ENCODE measurements around the gene CDC42EP5. TPM values are rescaled to one million over a fixed set of nuclear protein-coding genes. Genes with fewer than 3 reads are reported as not detected.

Gene CDC42EP5
- polyA plus RNA-seq, 3 donors: 18.7 to 44.1 (median 37.1) TPM

DNA sequence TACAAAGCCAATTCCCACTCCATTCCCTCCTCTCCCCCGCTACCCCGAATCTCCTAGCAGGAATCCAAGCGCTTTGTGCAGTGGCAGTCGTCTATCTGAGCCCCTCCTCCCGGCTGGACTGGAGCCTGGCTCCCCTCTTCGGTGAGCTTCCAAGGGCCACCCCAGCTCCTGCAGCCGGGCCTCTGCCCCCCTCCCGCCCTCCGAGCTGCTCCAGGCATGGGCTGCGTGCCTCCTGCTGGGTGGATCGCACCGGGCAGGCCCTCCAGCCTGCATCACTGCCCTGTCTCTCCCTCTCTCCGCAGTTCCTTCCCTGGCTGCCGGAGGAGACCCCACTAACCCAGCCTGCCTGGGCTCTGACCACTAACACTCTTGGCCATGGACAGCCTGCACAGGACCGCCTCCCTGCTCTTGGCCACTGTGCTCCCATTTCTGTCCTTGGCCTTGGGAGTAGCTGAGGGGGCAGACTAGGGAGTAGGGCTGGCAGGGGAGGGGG is 37.0 kb downstream of the CDC42EP5 start:
- DNase-seq (ENCODE audit: extremely low read depth in 1 of 11, low read depth in 9 of 11, low spot score in 4 of 11): no peak

DNA sequence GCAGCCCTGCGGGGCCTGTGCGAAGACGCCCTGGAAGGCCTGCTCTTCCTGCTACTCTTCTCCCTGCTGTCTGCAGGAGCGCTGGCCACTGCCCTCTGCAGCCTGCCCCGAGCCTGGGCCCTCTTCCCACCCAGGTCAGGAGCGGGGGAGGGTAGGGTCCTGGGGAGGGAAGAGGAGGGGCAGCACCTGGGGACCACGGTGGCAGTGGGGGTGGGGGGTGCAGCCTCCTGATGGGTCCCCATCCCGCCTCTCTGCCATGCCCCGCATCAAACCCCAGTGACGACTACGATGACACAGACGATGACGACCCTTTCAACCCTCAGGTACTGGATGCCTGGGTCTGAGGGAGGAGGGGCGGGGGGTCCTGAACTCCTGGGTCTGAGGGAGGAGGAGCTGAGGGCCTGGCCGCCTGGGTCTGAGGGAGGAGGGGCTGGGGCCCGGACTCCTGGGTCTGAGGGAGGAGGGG is 37.5 kb downstream of the CDC42EP5 start:
- no peak for DNase-seq (ENCODE audit: extremely low read depth in 1 of 11, low read depth in 9 of 11, low spot score in 4 of 11)

DNA sequence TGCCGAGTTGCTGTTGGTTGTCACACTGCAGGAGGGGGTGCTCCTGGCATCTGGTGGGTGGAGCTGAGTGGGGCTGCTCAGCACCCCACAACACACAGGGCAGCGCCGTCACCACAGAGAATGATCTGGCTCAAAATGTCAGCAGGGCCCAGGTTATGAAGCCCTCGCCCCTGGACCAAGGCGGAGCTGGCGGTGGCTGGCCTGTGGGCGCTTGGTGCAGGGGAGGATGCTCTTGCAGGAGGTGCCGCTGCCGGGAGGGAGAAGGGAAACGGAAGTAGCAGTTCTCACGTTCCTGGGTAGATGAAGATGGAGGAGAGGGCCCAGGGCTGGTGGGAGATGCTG is 38.3 kb downstream of the CDC42EP5 start:
- no peak for DNase-seq (ENCODE audit: extremely low read depth in 1 of 11, low read depth in 9 of 11, low spot score in 4 of 11)

DNA sequence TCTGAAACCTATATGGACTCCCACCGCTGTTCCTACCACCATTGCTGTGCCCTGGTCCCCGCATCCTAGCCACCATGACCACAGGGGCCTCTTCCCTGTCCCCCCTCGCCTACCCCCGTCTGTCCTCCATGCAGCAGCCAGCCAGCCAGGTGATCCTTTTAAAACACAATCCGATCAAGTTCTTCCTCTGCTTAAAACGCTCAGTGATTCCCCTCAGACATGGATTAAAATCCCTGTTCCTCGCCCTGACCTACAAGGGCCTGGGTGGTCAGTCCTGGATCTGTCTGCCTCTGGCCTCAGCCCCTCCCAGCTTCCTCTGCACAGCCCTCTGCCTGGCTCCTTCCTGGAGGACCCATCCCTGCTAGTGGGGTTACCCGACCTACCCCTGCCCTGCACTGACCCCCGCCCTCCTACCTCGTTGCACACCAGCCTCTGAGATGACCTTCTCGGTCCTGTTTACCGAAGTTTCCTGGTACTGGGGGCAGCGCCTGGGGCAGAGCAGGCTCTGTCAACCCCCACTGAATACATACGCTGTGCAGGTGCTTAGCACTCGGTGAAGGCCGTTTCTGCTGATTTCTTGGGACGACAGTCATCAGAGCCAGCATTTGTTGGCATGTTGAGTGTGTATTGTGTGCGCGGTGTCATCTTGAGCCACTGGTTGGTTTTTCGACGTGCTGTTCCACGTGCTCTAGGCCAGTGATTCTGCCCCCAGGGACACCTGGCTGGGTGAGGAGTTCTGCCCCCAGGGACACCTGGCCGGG is 38.8 kb downstream of the CDC42EP5 start:
- no peak for DNase-seq (ENCODE audit: extremely low read depth in 1 of 11, low read depth in 9 of 11, low spot score in 4 of 11)

DNA sequence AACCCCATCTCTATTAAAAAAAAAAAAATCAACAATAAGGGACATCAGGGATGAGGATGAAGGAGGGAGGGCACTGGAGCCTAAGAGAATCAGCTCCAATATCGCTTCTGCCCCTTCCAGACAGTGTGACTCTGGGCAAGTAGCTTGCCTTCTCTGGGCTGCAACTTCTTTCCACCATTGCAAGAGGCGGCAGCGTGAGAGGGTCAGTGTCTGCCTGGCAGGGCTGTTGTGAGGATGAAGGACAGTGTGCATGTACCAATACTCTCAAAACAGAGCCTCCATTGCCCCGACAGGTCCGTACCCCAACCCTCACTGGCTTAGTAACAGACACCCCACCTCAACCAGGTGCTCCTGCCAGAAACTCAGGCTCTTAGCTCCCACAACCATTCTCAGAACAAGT is 39.4 kb downstream of the CDC42EP5 start:
- no peak for DNase-seq (ENCODE audit: extremely low read depth in 1 of 11, low read depth in 9 of 11, low spot score in 4 of 11)

DNA sequence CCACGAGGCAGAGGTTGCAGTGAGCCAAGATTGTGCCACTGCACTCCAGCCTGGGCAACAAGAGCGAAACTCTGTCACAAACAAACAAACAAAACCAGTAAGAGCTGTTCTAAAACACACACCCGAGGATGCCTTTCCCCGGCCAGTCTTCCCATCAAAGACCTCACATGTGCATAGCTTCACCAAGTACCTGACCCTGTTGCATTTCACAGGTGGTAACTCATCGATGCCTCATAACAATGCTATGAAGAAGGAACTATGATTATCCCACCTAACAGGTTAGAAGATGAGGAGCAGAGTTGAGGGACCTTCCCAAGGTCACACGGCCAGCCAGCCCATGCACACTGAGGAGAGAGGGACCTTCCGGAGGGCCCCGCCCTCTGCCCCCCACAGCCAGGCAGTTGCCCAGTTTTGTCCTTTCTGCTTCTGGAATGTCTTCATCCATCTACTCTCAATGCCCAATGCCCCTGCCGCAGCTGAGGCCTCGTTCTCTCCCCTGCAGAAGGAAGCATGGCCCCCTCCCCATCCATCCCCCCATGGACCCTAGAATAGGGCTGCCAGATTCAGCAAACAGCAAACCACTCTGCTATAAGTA is 40.9 kb downstream of the CDC42EP5 start:
- DNase-seq (ENCODE audit: extremely low read depth in 1 of 11, low read depth in 9 of 11, low spot score in 4 of 11): no peak

DNA sequence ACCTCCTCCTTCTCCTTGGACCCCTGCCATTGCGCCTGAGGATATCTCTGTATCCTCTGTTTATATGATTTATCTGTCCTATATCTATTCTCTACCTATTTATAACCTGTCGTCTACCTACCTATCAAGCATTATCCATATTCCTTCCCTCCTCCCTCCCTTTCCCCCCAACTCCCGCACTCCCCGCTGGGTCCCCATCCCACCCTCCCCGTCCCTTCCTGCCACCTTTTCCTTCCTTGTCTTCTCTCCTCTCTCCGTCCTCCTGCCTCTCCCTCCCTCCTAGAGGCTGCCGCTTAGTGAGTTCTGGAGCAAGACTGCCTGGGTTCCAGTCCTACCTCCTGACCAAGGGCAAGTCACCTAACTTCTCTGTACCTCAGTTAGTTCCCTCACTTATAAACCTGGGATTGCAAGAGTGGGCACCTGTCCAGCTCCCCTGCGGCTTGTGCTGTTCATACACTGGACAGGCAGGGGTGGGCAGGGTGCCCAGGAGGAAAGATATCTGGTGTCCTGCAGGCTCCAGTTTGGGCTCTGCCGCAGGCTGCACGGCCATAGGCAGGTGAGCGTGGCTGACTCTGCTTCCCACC is 41.7 kb downstream of the CDC42EP5 start:
- DNase-seq (ENCODE audit: extremely low read depth in 1 of 11, low read depth in 9 of 11, low spot score in 4 of 11): no peak

DNA sequence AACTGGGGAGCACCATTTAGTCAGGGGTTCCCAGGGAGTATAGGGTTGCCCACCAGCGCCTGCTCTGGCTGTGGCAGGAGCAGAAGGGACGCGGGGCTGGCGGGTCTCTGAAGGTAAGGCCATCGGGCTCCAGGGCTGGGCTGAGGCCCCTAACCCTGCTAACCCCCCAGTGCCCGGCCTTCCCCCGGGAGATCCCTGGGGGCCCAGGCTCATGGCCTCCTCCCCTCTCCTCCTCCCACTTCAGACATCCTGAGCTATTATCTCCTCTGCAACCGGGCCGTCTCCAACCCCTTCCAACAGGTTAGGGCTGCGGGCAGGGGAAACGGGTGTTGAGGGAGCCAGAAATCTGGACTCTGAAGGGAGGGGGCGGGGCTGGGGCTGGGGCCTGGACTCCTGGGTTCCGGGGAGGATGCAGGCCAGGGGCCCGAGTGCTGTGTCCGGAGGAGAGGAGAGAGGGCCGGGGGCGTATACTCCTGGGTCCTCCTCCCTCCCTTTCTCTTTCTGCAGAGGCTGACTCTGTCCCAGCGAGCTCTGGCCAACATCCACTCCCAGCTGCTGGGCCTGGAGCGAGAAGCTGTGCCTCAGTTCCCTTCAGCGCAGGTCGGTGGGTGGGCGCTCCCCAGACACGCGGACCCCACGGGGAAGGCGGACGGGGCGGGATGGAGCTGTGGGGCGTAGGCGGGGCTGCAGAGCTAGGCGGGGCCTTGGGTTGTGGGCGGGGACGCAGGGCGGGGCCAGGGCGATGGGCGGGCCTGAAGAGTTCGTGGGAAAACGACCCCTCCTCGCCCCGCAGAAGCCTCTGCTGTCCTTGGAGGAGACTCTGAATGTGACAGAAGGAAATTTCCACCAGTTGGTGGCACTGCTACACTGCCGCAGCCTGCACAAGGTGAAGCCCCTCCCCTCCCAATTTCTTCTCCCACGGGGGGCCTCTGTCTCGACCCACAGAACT is 42.5 kb downstream of the CDC42EP5 start:
- peak in 8 of 11 donors; percentile 49 to 74 (median 61) for DNase-seq (ENCODE audit: extremely low read depth in 1 of 11, low read depth in 9 of 11, low spot score in 4 of 11)

DNA sequence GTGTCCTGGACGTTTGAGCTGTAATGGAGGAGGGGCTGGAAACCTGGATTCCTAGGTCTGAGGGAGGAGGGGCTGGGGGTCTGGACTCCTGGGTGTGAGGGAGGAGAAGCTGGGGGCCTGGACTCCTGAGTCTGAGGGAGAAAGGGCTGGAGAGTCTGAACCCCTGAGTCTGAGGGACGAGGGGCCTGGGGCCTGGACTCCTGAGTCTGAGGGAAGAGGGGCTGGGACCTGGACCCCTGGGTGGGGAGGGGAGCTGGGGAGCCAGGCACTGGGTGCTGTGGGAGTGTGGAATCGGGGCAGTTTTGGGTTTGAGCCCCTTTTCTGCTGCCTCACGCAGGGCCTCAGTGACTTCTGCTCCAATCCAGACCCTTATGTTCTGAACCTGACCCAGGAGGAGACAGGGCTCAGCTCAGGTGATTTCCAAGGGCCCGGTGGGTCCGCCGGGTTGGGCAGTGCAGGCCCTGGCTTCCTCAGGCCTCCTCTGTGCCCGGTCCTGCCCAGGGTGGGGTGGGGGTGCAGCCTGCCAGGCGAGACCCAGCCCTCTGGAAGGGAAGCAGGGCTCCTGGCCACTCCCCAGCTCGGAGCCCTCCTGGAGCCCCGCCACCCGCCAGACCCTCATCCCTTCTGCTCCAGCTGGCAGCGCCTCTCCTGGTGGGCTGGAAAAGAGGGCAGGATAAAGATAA is 43.4 kb downstream of the CDC42EP5 start:
- DNase-seq (ENCODE audit: extremely low read depth in 1 of 11, low read depth in 9 of 11, low spot score in 4 of 11): no peak

DNA sequence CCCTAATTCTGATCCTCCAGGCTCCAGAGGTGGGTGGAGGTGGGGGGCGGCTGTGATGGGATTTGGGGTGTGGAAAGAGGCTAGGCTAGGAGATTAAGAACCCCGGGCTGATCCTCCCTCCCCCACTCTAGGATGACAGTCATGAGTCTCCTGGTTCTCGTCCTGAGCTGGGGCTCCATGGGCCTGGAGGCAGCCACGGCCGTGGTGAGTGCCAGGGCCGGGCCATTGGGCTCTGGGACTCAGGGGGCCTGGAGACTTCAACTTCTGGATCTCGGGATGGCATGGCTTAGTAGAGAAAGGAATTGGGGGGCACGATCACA is 44.0 kb downstream of the CDC42EP5 start:
- no peak for DNase-seq (ENCODE audit: extremely low read depth in 1 of 11, low read depth in 9 of 11, low spot score in 4 of 11)

DNA sequence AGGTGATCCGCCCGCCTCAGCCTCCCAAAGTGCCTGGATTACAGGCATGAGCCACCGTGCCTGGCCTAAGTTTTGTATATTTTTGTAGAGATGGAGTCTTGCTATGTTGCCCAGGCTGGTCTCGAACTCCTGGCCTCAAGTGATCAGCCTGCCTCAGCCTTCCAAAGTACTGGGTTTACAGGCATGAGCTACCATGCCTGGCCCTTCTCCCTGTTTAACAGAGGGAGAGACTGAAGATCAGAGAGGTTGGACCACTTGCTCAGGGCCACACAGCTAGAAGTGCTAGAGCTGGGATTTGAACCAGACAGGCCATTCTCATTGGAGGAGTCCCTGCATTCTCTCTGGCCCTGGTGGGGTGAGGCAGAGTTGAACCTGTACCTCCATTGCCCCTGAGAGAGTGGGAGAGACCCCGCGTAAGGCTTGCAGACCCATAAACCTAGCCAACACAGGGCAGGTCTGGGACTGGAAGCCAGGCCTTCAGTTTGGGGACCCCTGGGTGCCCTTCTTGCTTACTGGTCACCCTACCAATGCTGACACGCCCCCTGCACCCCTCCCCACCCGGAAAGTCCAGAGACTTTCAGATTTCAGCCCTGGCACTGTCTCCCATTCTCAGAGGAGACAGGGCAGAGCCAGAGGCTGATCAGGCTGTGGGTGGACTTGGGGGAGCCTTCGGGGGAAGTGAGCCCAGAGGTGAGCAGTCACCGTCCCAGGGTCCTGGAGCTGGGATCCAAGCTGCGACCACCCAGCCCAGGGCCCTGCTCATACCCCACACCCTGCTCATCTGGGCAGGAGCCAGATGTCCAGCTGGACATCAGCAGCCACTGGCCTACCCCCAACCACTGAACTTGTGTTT is 44.5 kb downstream of the CDC42EP5 start:
- DNase-seq (ENCODE audit: extremely low read depth in 1 of 11, low read depth in 9 of 11, low spot score in 4 of 11): no peak

DNA sequence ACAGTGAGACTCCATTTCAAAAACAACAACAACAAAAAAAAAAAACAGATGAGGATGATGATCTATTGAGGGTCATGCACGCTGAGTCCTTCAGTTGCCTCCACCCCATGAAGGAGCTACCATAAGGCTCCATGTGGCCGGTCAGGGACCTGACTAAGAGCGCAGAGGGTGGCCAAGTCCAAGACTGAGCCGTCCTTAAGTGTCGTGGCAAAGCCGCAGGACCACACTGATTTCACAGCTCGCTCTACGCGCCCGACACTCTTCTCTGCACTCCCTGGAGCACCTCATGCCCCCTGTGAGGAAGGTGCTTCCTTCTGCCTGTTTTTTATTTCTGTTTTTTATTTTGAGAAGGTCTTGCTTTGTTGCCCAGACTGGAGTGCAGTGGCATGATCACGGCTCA is 45.5 kb downstream of the CDC42EP5 start:
- no peak for DNase-seq (ENCODE audit: extremely low read depth in 1 of 11, low read depth in 9 of 11, low spot score in 4 of 11)

DNA sequence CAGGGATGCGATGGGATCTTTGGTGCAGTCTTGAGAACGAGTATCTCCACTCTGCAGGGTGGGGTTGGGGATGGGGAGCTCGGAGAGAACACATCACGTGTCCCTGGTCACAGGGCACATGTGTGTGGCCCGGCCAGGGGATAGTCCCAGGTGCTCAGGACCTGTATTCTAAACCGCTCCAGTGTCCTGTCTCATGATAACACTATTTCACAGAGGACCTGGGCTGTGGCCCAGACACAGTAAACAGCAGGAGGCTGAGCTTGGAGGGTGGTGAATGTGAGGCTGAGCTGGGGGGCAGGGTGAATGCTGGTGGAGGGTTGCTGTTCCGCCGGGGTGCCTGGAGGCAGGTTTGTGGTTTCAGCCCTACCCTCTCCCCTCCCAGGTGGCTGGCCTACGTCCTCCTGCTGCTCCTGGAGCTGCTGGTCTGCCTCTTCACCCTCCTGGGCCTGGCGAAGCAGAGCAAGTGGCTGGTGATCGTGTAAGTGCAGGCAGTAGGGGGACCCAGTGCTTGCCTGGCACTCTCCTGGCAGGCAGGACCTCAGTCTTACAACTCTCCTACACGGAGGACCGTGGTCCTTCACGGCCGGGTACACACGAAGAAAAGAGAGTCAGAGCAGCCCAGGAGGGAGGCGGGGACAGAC is 46.7 kb downstream of the CDC42EP5 start:
- DNase-seq (ENCODE audit: extremely low read depth in 1 of 11, low read depth in 9 of 11, low spot score in 4 of 11): no peak

DNA sequence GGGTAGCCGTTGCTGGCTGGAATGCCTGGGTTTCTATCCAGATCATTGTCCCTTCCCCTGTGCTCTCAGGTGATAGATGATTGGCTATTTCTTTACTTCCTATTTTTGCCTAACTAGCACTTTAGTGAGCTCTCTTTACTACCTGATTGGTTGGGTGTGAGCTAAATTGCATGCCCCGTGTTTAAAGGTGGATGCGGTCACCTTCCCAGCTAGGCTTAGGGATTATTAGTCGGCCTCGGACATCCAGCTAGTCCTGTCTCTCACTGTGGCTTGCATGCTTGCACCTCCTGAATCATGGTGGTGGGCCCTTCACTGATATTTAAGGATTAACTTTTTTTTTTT is 47.7 kb downstream of the CDC42EP5 start:
- DNase-seq (ENCODE audit: extremely low read depth in 1 of 11, low read depth in 9 of 11, low spot score in 4 of 11): no peak

DNA sequence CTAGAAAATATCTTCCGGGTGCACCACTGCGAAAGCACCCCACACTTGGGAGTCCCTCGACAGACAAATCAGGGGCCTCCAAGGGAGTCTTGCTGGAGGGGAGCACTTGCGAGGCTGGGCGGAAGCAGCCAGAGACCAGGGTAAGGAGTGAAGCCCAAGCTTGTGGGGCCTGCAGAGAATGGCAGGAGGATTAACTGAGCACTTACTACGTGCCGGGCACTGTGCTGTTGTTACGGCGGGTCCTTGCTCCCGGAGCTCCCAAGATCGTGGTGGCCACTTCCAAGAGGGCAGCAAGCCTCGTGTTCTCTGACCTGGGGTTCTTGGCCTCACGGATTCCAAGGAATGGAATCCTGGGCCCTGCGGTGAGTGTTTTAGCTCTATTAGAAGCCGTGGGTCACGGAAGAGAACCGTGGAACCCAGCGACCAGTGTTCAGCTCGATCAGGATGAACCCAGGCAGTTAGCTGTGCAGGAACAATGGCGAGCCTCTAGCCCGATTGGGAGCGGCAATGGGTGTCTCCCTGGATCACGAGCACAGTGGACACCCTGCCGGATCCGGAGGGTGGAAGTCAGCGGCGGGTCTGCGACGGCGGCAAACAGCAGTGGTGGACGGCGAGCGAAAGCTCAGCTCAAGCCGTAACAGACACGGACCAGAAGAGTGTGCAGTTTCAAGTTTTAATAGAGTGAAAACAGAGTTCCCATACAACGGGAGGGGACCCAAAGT is 48.3 kb downstream of the CDC42EP5 start:
- no peak for DNase-seq (ENCODE audit: extremely low read depth in 1 of 11, low read depth in 9 of 11, low spot score in 4 of 11)

DNA sequence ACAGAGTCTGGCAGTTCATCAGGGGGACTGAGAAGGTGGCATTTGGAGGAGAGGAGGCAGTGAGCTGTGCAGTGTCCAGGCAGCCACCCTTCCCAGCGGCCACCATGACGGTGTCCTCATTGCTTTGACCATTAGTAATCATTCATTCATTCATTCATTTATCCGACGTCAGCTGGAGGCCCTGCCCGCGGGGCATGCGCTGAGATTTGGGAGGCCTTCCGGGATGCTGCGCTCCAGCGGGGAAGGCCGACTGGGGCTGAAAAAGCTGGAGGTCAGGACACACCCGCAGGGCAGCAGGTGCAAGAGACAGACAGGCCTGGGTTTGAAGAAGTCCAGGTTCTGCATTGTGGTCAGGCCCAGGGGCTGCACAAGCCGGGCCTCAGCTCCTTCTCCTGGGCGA is 48.9 kb downstream of the CDC42EP5 start:
- DNase-seq (ENCODE audit: extremely low read depth in 1 of 11, low read depth in 9 of 11, low spot score in 4 of 11): no peak

DNA sequence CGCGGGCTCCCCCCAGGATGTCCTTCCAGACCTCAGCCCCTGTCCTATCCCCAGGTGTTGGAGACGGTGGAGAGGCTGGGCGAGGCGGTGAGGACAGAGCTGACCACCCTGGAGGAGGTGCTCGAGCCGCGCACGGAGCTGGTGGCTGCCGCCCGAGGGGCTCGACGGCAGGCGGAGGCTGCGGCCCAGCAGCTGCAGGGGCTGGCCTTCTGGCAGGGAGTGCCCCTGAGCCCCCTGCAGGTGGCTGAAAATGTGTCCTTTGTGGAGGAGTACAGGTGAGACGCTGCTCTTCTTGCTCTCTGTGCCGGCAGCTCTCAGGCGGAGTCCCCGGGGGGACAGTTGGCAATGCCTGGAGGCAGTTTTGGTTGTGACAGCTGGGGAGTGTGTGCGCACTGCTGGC is 51.0 kb downstream of the CDC42EP5 start:
- DNase-seq (ENCODE audit: extremely low read depth in 1 of 11, low read depth in 9 of 11, low spot score in 4 of 11): no peak
